Neuronal stem cell (in vitro differentiated cells): ENCODE data around the gene DGKQ.

ENCODE experiments used
- DNase-seq: peaks from one replicate; pipeline ENCODE4 v3.0.0-alpha.2; 2013; ENCODE audit warnings: low spot score
- H2AFZ ChIP-seq: one replicate; pipeline ENCODE4 v1.6.1; 2013; ENCODE audit warnings: mild to moderate bottlenecking, low read length, inconsistent platforms
- H2AK5ac ChIP-seq: 2 replicates; pipeline ENCODE4 v1.6.1; 2013; ENCODE audit warnings: low read depth, mild to moderate bottlenecking, inconsistent platforms, low read length, moderate library complexity, mixed read lengths
- H2BK120ac ChIP-seq: 2 replicates; pipeline ENCODE4 v1.6.1; 2013; ENCODE audit warnings: low read depth, mild to moderate bottlenecking, inconsistent platforms, low read length, moderate library complexity, mixed read lengths
- H2BK12ac ChIP-seq: one replicate; pipeline ENCODE4 v1.6.1; 2013; ENCODE audit warnings: low read length, inconsistent platforms
- H2BK15ac ChIP-seq: 2 replicates; pipeline ENCODE4 v1.6.1; 2013; ENCODE audit warnings: mild to moderate bottlenecking, low read length, inconsistent platforms, mixed read lengths
- H2BK5ac ChIP-seq: one replicate; pipeline ENCODE4 v1.6.1; 2013; ENCODE audit warnings: inconsistent platforms, mild to moderate bottlenecking, low read length, moderate library complexity
- H3K14ac ChIP-seq: one replicate; pipeline ENCODE4 v1.6.1; 2013; ENCODE audit warnings: low read length, inconsistent platforms
- H3K18ac ChIP-seq: 2 replicates; pipeline ENCODE4 v1.6.1; 2013; ENCODE audit warnings: low read length, inconsistent platforms
- H3K23ac ChIP-seq: 2 replicates; pipeline ENCODE4 v1.6.1; 2013; ENCODE audit warnings: low read depth, mild to moderate bottlenecking, mixed read lengths, low read length, inconsistent platforms; ENCODE audit not compliant: poor library complexity
- H3K27ac ChIP-seq: replicated peaks from 3 replicates; pipeline ENCODE4 v1.5.1; 2013; ENCODE audit warnings: low read length, inconsistent platforms
- H3K27me3 ChIP-seq, 3 experiments: 2 replicates each; pipeline ENCODE4 v1.6.1; 2013; ENCODE audit warnings: low read length in 3 of 3, mild to moderate bottlenecking in 2 of 3, inconsistent platforms in 1 of 3, low read depth in 1 of 3, mixed read lengths in 1 of 3, moderate library complexity in 1 of 3; ENCODE audit not compliant: control insufficient read depth in 3 of 3, insufficient read depth in 3 of 3
- H3K36me3 ChIP-seq, 2 donors: replicated peaks in 1 of 2; 2 replicates each; pipeline ENCODE4 v1.6.1; 2013; ENCODE audit warnings: low read length in 2 of 2; ENCODE audit not compliant: control insufficient read depth in 2 of 2, insufficient read depth in 2 of 2
- H3K4ac ChIP-seq: 2 replicates; pipeline ENCODE4 v1.6.1; 2013; ENCODE audit warnings: inconsistent platforms, mild to moderate bottlenecking, low read length, moderate library complexity
- H3K4me1 ChIP-seq, 2 donors: 1 replicate in 1 of 2; 2 replicates in 1 of 2; pipeline ENCODE4 v1.6.1; 2013; ENCODE audit warnings: low read length in 2 of 2, low read depth in 1 of 2; ENCODE audit not compliant: control insufficient read depth in 2 of 2, insufficient read depth in 1 of 2
- H3K4me2 ChIP-seq: one replicate; pipeline ENCODE4 v1.6.1; 2013; ENCODE audit warnings: mild to moderate bottlenecking, low read length, inconsistent platforms; ENCODE audit not compliant: insufficient read depth, poor library complexity, severe bottlenecking
- H3K4me3 ChIP-seq, 2 donors: 2 replicates each; pipeline ENCODE4 v1.5.1; 2013; ENCODE audit warnings: low read length in 2 of 2, mild to moderate bottlenecking in 2 of 2, inconsistent platforms in 1 of 2, moderate library complexity in 1 of 2
- H3K79me1 ChIP-seq: one replicate; pipeline ENCODE4 v1.6.1; 2013; ENCODE audit warnings: low read depth, mild to moderate bottlenecking, inconsistent platforms, low read length, moderate library complexity
- H3K9ac ChIP-seq: one replicate; pipeline ENCODE4 v1.6.1; 2013; ENCODE audit warnings: mild to moderate bottlenecking, low read depth, low read length, inconsistent platforms; ENCODE audit not compliant: poor library complexity
- H3K9me3 ChIP-seq, 2 donors: replicated peaks in 1 of 2; 2 replicates each; pipeline versions ENCODE3 to v1.6.1; 2013; ENCODE audit warnings: low read length in 2 of 2, mild to moderate bottlenecking in 2 of 2, inconsistent platforms in 1 of 2, low read depth in 1 of 2, mixed read lengths in 1 of 2, moderate library complexity in 1 of 2; ENCODE audit not compliant: control insufficient read depth in 2 of 2, insufficient read depth in 1 of 2
- H4K8ac ChIP-seq: one replicate; pipeline ENCODE4 v1.6.1; 2013; ENCODE audit warnings: low read depth, mild to moderate bottlenecking, inconsistent platforms, low read length, moderate library complexity
- H4K91ac ChIP-seq: one replicate; pipeline ENCODE4 v1.6.1; 2013; ENCODE audit warnings: low read length, low read depth, mild to moderate bottlenecking, inconsistent platforms; ENCODE audit not compliant: poor library complexity
- WGBS, 2 donors: extraction: QIAGEN DNeasy Blood & Tissue Kit; methylation state at CpG; one replicate each; pipeline ENCODE4 v1.1.7; 2013; ENCODE audit warnings: missing lambda C conversion rate in 2 of 2, mixed read lengths in 1 of 2; ENCODE audit not compliant: insufficient read length in 2 of 2, insufficient replicate concordance in 1 of 2; ENCODE audit errors: extremely low coverage in 2 of 2; 5-methylcytosine and 5-hydroxymethylcytosine counted together

Gene DGKQ

GRCh38 chr4:1006856-1007255 lies 33.5 kb upstream of the DGKQ start:
- WGBS, 2 donors: no CpG with 5 or more reads among the region's 5 CpGs
- Histone ChIP-seq H3K4me2 (no peak overlapping the region), H3K27me3 (peaks cover 30 to 81% (median 74%) of the 10 kb centered on the region in 3 experiments)

DNA sequence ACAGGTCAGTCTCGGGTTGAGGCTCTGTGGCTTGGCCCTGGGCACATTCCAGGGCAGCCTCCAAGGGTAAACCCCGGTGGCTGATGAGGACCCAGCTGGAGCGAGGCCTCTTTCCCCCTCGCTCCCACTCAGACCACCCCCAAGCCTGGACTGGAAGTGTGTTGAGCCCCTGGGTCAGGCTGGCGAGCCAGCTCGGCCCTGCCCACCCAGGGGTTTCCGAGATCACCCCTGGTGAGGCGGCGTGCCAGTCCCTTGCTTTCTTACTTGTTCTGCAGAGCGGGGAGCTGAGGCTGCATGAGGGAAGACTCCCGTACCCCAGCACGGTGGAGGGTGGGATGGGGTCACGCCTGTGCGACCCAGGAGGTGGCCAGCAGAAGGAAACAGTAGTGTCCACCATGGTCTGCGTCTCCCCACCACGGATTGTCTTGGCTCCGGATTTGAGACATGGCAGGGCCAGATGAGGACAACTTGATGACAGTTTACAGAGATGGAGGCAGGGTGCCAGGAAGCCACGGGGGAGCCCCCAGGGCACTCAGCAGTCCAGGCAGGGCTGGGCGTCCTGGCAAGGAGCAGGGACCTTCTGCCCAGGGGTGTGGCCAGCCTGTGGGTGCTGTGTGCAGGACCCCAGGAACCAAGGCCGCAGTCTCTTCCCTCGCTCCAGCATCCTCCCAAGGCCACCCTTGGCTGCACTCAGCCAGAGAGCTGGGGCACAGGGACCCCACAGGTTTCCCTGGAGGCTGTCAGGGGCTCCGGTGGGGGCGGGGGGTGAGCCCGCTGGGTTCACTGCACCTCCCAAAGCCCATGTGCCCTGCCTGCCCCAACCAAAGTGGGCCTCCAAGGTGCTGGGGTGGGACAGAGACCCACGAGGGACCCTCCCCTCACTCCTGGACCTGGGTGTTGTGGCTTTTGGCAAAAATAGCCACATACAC lies 31.5 kb upstream of the DGKQ start:
- no CpG with 5 or more reads among the region's 25 CpGs for WGBS, 2 donors
- Histone ChIP-seq H4K8ac (no peak overlapping the region), H3K79me1 (no peaks in the 10 kb centered on the region), H3K9me3 (peaks cover 4% of the 10 kb centered on the region in 2 donors), H3K36me3 (no peaks in the 10 kb centered on the region), H3K9ac (no peak overlapping the region), H2AK5ac (peak overlapping the region; percentile 2), H3K18ac (no peak overlapping the region), H2BK12ac (no peak overlapping the region), H3K23ac (no peak overlapping the region), H3K4me2 (no peak overlapping the region), H2BK120ac (no peak overlapping the region), H3K4me1 (peaks cover 7 to 11% of the 10 kb centered on the region in 2 donors), H2AFZ (no peak overlapping the region), H4K91ac (no peak overlapping the region), H2BK5ac (no peak overlapping the region), H3K4me3 (no peak overlapping the region), H3K27ac (no peak overlapping the region), H3K27me3 (peaks cover 29 to 89% (median 81%) of the 10 kb centered on the region in 3 experiments), H2BK15ac (peak overlapping the region; percentile 5), H3K4ac (no peak overlapping the region), H3K14ac (no peak overlapping the region)
- no peak for DNase-seq

More at GRCh38 chr4:1006856-1007255, 33.5 kb upstream of the DGKQ start:
- Histone ChIP-seq H3K9ac (no peak overlapping the region), H3K36me3 (no peaks in the 10 kb centered on the region), H2AFZ (no peak overlapping the region), H3K18ac (no peak overlapping the region), H3K4me1 (peaks cover 8 to 19% of the 10 kb centered on the region in 2 donors), H3K14ac (no peak overlapping the region), H3K9me3 (peaks cover 0 to 4% of the 10 kb centered on the region in 2 donors), H3K4ac (no peak overlapping the region), H3K4me3 (no peak overlapping the region), H2BK12ac (no peak overlapping the region), H3K23ac (no peak overlapping the region), H2AK5ac (no peak overlapping the region), H2BK5ac (no peak overlapping the region), H2BK120ac (no peak overlapping the region), H3K79me1 (no peaks in the 10 kb centered on the region), H2BK15ac (no peak overlapping the region), H4K91ac (no peak overlapping the region), H4K8ac (no peak overlapping the region), H3K27ac (no peak overlapping the region)
- no peak for DNase-seq

GRCh38 chr4:1004071-1004418 lies 30.7 kb upstream of the DGKQ start:
- H3K23ac ChIP-seq: peak overlapping the region; percentile 85
- H3K4me1 ChIP-seq: peaks cover 10 to 11% of the 10 kb centered on the region in 2 donors
- H2BK5ac ChIP-seq: no peak overlapping the region
- peak overlapping the region; percentile 96 for H2BK15ac ChIP-seq
- H2AFZ ChIP-seq: no peak overlapping the region
- no peak overlapping the region for H3K9ac ChIP-seq
- no peak overlapping the region for H3K4ac ChIP-seq
- H3K9me3 ChIP-seq: peaks cover 4 to 6% of the 10 kb centered on the region in 2 donors
- no CpG with 5 or more reads among the region's 13 CpGs for WGBS, 2 donors
- H2BK12ac ChIP-seq: no peak overlapping the region
- no peak overlapping the region for H4K8ac ChIP-seq
- H3K79me1 ChIP-seq: no peaks in the 10 kb centered on the region
- H3K27me3 ChIP-seq: peaks cover 29 to 92% (median 81%) of the 10 kb centered on the region in 3 experiments
- H2AK5ac ChIP-seq: no peak overlapping the region
- peak overlapping the region; percentile 97 for H3K18ac ChIP-seq
- no peak overlapping the region for H3K4me3 ChIP-seq
- H3K27ac ChIP-seq: no peak overlapping the region
- DNase-seq: no peak
- no peak overlapping the region for H4K91ac ChIP-seq
- H3K14ac ChIP-seq: peak overlapping the region; percentile 97
- no peaks in the 10 kb centered on the region for H3K36me3 ChIP-seq
- no peak overlapping the region for H2BK120ac ChIP-seq
- no peak overlapping the region for H3K4me2 ChIP-seq
